Loucy (cell line): ENCODE results near the gene STPG2.

Experiments
- CTCF ChIP-seq: fragments of 200-600 bp; sonication (generic); conservative IDR thresholded peaks from 2 replicates; pipeline ENCODE4 v1.5.1; 2014; ENCODE audit warnings: mild to moderate bottlenecking, antibody characterized with exemption, low read length
- EZH2phosphoT487 ChIP-seq: fragments of 200-600 bp; IDR thresholded peaks from 2 replicates; pipeline ENCODE4 v1.6.1; 2018; ENCODE audit warnings: antibody characterized with exemption, mild to moderate bottlenecking, moderate library complexity, borderline replicate concordance

- TF ChIP-seq CTCF (no peak), EZH2phosphoT487 (no peak)
Observed at GRCh38 chr4:97558204-97558778, 585.0 kb downstream of the STPG2 start.
